Mesodermal cell (in vitro differentiated cells): Measurements from ENCODE around the gene RUFY1.
"Not testable (repeated sequence)": the region's sequence is repeated elsewhere in the genome, so short reads cannot be mapped to it uniquely, and the experiment has no call there.

Experiments used
- H3K27ac ChIP-seq: 2 replicates; pipeline ENCODE4 v1.7.0; 2013; ENCODE audit warnings: mild to moderate bottlenecking, low read depth, low read length, moderate library complexity; ENCODE audit not compliant: severe bottlenecking
- H3K36me3 ChIP-seq: 2 replicates; pipeline ENCODE4 v1.7.1; 2013; ENCODE audit warnings: mild to moderate bottlenecking, low read length, moderate library complexity; ENCODE audit not compliant: control insufficient read depth, insufficient read depth
- H3K4me1 ChIP-seq: one replicate; pipeline ENCODE4 v1.7.1; 2013; ENCODE audit warnings: mild to moderate bottlenecking, low read length; ENCODE audit not compliant: insufficient read depth, control insufficient read depth, poor library complexity, severe bottlenecking
- H3K4me3 ChIP-seq: 2 replicates; pipeline ENCODE4 v1.7.0; 2013; ENCODE audit warnings: low read length, control low read depth, mild to moderate bottlenecking; ENCODE audit not compliant: insufficient read depth, poor library complexity, severe bottlenecking; ENCODE audit errors: extremely low read depth
- H3K9me3 ChIP-seq: 2 replicates; pipeline ENCODE4 v1.7.1; 2013; ENCODE audit warnings: mild to moderate bottlenecking, low read length, moderate library complexity; ENCODE audit not compliant: control insufficient read depth
- WGBS, 2 experiments: methylation state at CpG; one replicate each; pipeline ENCODE4 v1.1.5; 2013; ENCODE audit warnings: missing lambda C conversion rate in 2 of 2; ENCODE audit not compliant: insufficient coverage in 2 of 2; 5-methylcytosine and 5-hydroxymethylcytosine counted together

Gene RUFY1

DNA sequence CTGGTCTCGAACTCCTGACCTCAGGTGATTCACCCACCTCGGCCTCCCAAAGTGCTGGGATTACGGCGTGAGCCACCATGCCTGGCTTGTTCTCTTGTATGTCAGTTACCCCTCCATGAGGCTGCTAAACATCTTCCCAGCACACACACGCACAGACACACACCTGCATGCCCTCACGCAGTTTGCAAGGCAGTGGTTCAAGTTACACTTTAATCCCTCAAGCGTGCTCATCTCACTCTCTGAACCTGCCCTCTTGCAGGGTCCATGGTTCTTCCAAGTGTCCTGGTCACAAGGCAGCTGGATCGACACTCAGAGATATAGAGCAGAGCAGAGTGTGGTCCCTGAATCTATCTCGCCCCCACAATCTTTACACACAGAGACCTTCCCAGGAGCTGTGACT is 34.1 kb upstream of the RUFY1 start:
- WGBS, 2 experiments = 85 to 87% methylated on average over 4 to 7 of the region's 9 CpGs
- no peaks in the 10 kb centered on the region for H3K4me1 ChIP-seq

GRCh38 chr5:179517746-179518145 is 32.6 kb upstream of the RUFY1 start:
- H3K36me3 ChIP-seq, H3K4me1 ChIP-seq, H3K27ac ChIP-seq, H3K9me3 ChIP-seq, H3K4me3 ChIP-seq: not testable (repeated sequence)
- WGBS, 2 experiments = no CpG with 5 or more reads among the region's 7 CpGs

More for the DNA sequence above, 34.1 kb upstream of the RUFY1 start:
- Histone ChIP-seq H3K4me3 (no peak overlapping the region), H3K9me3 (no peaks in the 10 kb centered on the region), H3K36me3 (no peaks in the 10 kb centered on the region), H3K27ac (no peak overlapping the region)

GRCh38 chr5:179518369-179518768 is 32.0 kb upstream of the RUFY1 start:
- WGBS, 2 experiments = 90% methylated on average over 2 of the region's 17 CpGs; no CpG with 5 or more reads in 1 of the 2 experiments
- H3K4me1 ChIP-seq, H3K4me3 ChIP-seq, H3K27ac ChIP-seq, H3K9me3 ChIP-seq, H3K36me3 ChIP-seq: not testable (repeated sequence)

DNA sequence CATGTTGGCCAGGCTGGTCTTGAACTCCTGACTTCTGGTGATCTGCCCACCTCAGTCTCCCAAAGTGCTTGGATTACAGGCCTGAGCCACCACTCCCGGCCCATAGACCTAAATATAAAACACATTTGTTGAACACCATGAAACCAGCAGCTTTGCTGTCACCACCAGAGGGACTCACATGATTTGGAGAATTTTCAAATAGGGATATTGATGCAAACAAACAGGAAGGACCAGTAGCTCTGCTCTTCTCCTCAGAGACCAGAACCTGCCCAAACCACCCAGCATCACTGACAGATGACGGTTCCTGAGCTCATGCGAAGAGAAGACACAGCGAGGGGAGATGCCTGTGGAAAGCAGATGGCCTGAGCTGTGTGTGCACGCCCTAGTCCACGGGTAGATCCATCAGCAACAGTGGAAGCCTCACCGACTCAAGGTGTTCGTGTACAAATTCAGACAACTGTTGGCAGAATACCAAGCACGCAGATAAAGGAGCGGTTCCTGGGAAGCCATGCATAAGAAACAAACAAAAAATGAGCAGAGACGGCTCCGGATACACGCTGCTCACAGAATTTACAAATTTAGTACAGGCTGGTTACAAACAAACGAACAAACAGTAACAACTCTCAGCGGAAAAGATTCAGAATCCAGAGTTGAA is 30.8 kb upstream of the RUFY1 start:
- H3K4me3 ChIP-seq, H3K9me3 ChIP-seq, H3K27ac ChIP-seq, H3K36me3 ChIP-seq, H3K4me1 ChIP-seq: not testable (repeated sequence)
- WGBS, 2 experiments = 90 to 96% methylated on average over 11 to 12 of the region's 15 CpGs

- WGBS, 2 experiments = 85 to 86% methylated on average over 3 of the region's 5 CpGs
- not testable (repeated sequence) for H3K4me3 ChIP-seq, H3K36me3 ChIP-seq, H3K9me3 ChIP-seq, H3K27ac ChIP-seq, H3K4me1 ChIP-seq
These were observed 28.2 kb upstream of the RUFY1 start for GRCh38 chr5:179522107-179522506.

DNA sequence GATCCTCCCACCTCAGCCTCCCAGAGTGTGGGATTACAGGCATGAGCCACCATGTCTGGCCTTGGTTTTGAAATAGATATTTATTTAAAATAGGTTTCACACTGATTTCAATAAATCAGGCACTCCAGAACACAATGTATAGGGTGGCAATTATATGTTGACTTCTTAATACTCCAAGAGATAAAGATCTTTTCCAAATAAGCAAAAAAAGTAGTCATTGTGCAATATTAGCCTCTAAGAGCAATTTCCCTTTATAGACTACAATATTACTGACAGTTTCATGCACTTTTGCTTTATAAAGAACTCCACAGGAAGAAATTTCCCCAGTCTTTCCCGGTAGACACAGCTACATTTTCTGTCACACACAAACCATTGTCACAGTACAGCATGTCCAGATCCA is 23.4 kb upstream of the RUFY1 start:
- no peaks in the 10 kb centered on the region for H3K4me1 ChIP-seq
- H3K36me3 ChIP-seq = no peaks in the 10 kb centered on the region
- WGBS, 2 experiments = 100% methylated on average over 1 of the region's 1 CpG
- H3K9me3 ChIP-seq = no peaks in the 10 kb centered on the region
- no peak overlapping the region for H3K27ac ChIP-seq
- no peak overlapping the region for H3K4me3 ChIP-seq

GRCh38 chr5:179530069-179530998 is 20.0 kb upstream of the RUFY1 start:
- 66% methylated on average over 44 to 54 of the region's 65 CpGs for WGBS, 2 experiments
- no peak overlapping the region for H3K27ac ChIP-seq
- H3K36me3 ChIP-seq = no peaks in the 10 kb centered on the region
- no peaks in the 10 kb centered on the region for H3K4me1 ChIP-seq
- H3K9me3 ChIP-seq = no peaks in the 10 kb centered on the region
- peak overlapping the region; percentile 12 for H3K4me3 ChIP-seq

DNA sequence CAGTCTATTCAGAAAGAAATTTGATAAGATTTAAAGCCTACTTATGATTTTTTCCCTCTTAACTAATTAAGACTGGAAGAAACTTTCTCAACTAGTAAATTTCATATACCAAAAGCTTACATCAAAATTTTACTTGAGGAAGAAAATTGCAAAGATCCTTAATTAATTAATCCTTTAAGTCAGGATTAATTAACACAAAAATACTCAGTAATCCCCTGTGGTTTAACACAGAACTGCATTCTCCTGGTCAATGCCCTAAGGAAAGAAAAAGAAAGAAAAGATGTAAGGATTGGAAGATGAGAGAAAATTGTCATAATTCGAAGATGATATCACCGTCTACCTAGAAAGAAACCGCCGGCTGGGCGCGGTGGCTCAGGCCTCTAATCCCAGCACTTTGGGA is 17.3 kb upstream of the RUFY1 start:
- Histone ChIP-seq H3K27ac (no peak overlapping the region), H3K9me3 (no peaks in the 10 kb centered on the region), H3K4me3 (no peak overlapping the region), H3K4me1 (no peaks in the 10 kb centered on the region), H3K36me3 (no peaks in the 10 kb centered on the region)
- WGBS, 2 experiments = 81% methylated on average over 6 of the region's 6 CpGs

DNA sequence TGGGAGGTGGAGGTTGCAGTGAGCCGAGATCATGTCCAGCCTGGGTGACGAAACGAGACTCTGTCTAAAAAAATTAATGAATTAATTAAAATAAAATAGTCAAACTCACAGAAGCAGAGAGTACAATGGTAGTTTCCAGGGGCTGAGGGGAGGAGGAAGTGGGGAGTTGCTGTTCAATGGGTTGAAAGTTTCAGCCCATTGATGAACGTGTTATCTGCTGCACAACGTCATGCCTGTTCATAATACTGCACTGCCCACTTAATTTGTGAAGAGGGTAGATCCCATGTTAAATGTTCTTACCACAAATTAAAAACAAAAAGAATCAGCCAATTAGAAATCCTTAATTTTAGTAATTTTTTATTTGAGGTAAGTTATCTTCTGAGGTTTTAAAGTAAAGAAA is 16.4 kb upstream of the RUFY1 start:
- WGBS, 2 experiments = 100% methylated on average over 1 of the region's 5 CpGs; no CpG with 5 or more reads in 1 of the 2 experiments
- Histone ChIP-seq H3K36me3 (no peaks in the 10 kb centered on the region), H3K27ac (no peak overlapping the region), H3K4me3 (no peak overlapping the region), H3K4me1 (no peaks in the 10 kb centered on the region), H3K9me3 (no peaks in the 10 kb centered on the region)

GRCh38 chr5:179534431-179534830 is 15.9 kb upstream of the RUFY1 start:
- no peak overlapping the region for H3K27ac ChIP-seq
- no peak overlapping the region for H3K4me3 ChIP-seq
- H3K9me3 ChIP-seq = no peaks in the 10 kb centered on the region
- H3K4me1 ChIP-seq = no peaks in the 10 kb centered on the region
- WGBS, 2 experiments = 95 to 100% methylated on average over 1 to 11 of the region's 12 CpGs
- H3K36me3 ChIP-seq = no peaks in the 10 kb centered on the region

- no peaks in the 10 kb centered on the region for H3K9me3 ChIP-seq
- H3K36me3 ChIP-seq = no peaks in the 10 kb centered on the region
- no peaks in the 10 kb centered on the region for H3K4me1 ChIP-seq
- no peak overlapping the region for H3K4me3 ChIP-seq
- no peak overlapping the region for H3K27ac ChIP-seq
- 93% methylated on average over 2 of the region's 6 CpGs; no CpG with 5 or more reads in 1 of the 2 experiments for WGBS, 2 experiments
These were observed 13.7 kb upstream of the RUFY1 start for GRCh38 chr5:179536676-179537075.
